Measurements from ENCODE around the gene RASL11A.

GRCh38 chr13:27295096-27295495 lies 24.5 kb downstream of the RASL11A start:
- TF ChIP-seq CTCF (IDR thresholded peaks at IDR 0.05; ENCODE audit: poor library complexity) (no peak), EZH2phosphoT487 (IDR thresholded peaks at IDR 0.05; ENCODE audit: low read depth, severe bottlenecking, unreplicated experiment) (no peak)
